Loucy (cell line): ENCODE data around the gene SUCLG1.

ENCODE experiments used
- EZH2phosphoT487 ChIP-seq: fragments of 200-600 bp; IDR thresholded peaks from 2 replicates; pipeline ENCODE4 v1.6.1; 2018; ENCODE audit warnings: antibody characterized with exemption, mild to moderate bottlenecking, moderate library complexity, borderline replicate concordance
- TF ChIP-seq, protein P1 (sequence below): fragments of 200-600 bp; sonication (generic); conservative IDR thresholded peaks from 2 replicates; pipeline ENCODE4 v1.5.1; 2014; ENCODE audit warnings: mild to moderate bottlenecking, antibody characterized with exemption, low read length

DNA sequence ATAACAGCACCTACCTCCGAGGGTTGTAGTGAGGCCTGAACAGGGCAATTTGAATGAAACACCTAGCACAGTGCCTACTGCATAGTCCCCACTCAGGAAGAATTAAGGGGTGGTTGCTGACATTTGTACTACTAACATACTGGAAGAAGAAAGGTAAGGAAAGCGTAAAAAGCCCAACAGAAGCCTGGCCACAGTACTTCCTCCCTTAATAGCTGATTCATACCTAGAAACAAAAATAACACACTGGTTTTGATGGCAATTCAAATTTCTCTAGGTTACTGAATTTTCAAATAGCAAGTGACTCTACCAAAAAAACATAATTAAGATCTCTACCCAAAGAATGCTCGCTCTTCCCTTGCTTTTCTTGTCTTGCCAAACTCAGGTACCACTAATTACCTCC, 16.2 kb downstream of the SUCLG1 start:
- TF ChIP-seq, protein P1, sequence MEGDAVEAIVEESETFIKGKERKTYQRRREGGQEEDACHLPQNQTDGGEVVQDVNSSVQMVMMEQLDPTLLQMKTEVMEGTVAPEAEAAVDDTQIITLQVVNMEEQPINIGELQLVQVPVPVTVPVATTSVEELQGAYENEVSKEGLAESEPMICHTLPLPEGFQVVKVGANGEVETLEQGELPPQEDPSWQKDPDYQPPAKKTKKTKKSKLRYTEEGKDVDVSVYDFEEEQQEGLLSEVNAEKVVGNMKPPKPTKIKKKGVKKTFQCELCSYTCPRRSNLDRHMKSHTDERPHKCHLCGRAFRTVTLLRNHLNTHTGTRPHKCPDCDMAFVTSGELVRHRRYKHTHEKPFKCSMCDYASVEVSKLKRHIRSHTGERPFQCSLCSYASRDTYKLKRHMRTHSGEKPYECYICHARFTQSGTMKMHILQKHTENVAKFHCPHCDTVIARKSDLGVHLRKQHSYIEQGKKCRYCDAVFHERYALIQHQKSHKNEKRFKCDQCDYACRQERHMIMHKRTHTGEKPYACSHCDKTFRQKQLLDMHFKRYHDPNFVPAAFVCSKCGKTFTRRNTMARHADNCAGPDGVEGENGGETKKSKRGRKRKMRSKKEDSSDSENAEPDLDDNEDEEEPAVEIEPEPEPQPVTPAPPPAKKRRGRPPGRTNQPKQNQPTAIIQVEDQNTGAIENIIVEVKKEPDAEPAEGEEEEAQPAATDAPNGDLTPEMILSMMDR = no peak
- no peak for TF ChIP-seq EZH2phosphoT487
